ENCODE results near the gene ZNF214.
"Not testable (repeated sequence)": the region's sequence is repeated elsewhere in the genome, so short reads cannot be mapped to it uniquely, and the experiment has no call there.

ZNF214 gene

DNA sequence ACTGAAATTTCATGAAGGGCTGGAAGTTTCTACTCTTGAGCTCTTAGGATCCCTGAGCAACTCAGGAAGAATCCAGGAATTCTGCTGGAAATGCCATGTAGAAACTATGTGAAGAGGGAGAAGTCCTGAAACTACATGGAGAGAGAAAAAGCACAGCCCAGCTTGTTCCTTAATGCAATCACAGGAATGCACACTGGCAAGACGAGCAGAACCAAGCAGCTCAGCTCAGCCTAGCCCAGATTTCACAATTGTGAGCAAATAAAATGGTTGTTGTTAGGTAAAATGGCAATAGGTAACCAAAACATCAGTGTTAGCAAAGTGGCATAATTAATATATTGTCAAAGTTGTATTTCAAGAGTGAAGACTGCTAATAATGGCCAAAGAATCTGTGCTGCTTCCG lies 28.1 kb downstream of the ZNF214 start:
- DNase-seq (ENCODE audit: low read depth), result peak; percentile 44

DNA sequence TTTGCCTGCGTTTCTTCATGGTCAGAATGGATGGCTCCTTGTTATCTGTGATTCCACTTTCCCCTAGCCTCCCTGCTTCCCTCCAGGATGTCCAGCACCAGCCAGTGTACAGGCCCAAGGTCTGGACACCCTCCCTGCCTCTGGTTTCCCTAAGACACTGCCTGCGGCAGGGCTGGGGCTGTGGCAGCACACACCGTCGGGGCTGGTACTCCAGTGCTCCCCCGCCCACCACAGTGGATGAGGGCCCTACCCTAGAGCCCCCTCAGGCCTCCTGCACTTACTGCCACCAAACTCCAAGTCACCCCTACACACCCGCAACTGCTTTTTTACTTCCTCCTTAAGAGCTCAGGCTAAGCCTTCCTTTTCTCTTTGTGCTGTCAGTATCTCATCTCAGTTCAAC lies 28.9 kb downstream of the ZNF214 start:
- TF ChIP-seq, protein P1, sequence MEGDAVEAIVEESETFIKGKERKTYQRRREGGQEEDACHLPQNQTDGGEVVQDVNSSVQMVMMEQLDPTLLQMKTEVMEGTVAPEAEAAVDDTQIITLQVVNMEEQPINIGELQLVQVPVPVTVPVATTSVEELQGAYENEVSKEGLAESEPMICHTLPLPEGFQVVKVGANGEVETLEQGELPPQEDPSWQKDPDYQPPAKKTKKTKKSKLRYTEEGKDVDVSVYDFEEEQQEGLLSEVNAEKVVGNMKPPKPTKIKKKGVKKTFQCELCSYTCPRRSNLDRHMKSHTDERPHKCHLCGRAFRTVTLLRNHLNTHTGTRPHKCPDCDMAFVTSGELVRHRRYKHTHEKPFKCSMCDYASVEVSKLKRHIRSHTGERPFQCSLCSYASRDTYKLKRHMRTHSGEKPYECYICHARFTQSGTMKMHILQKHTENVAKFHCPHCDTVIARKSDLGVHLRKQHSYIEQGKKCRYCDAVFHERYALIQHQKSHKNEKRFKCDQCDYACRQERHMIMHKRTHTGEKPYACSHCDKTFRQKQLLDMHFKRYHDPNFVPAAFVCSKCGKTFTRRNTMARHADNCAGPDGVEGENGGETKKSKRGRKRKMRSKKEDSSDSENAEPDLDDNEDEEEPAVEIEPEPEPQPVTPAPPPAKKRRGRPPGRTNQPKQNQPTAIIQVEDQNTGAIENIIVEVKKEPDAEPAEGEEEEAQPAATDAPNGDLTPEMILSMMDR (IDR thresholded peaks at IDR 0.05; ENCODE audit: low read length, missing control alignments), result no peak
- DNase-seq (ENCODE audit: low read depth), result no peak
- no peak overlapping the region for H3K4me3 ChIP-seq (replicated peaks; ENCODE audit: low read depth, low read length)

More for the DNA sequence above, 28.1 kb downstream of the ZNF214 start:
- TF ChIP-seq, protein P1 (IDR thresholded peaks at IDR 0.05; ENCODE audit: low read length, missing control alignments), result no peak
- no peak overlapping the region for H3K4me3 ChIP-seq (replicated peaks; ENCODE audit: low read depth, low read length)

DNA sequence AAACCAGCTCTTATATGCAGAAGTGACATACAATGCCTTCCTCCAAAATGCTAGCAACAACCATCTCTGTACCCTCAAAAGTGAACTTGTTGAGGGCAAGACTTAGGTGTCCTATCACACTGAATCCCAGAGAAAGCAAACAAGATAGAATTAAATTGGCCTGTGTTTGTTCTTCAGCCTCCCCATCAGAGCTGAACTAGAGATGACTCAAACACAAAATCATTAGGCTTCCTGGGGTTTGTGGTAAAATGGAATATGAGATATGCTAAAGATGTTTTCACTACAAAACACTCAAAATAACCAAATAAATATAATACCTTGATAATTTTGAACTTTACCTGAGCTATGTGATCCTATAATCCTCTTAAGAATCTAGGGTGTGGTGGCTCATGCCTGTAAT lies 31.6 kb downstream of the ZNF214 start:
- H3K4me3 ChIP-seq (replicated peaks; ENCODE audit: low read depth, low read length), result no peak overlapping the region
- no peak for DNase-seq (ENCODE audit: low read depth)
- TF ChIP-seq, protein P1 (IDR thresholded peaks at IDR 0.05; ENCODE audit: low read length, missing control alignments), result no peak

DNA sequence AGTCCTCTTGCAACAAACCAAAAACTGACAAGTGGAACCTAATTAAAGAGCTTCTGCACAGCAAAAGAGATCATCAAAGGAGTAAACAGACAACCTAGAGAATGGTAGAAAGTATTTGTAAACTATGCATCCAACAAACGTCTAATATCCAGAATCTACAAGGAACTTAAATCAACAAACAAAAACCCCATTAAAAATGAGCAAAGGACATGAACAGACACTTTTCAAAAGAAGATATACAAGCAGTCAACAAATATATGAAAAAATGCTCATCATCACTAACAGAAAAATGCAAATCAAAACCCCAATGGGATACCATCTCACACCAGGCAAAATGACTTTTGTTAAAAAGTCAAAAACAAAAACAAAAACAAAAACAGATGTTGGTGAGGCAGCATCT lies 33.7 kb downstream of the ZNF214 start:
- TF ChIP-seq, protein P1 (IDR thresholded peaks at IDR 0.05; ENCODE audit: low read length, missing control alignments), result no peak
- DNase-seq (ENCODE audit: low read depth), result no peak
- H3K4me3 ChIP-seq (replicated peaks; ENCODE audit: low read depth, low read length), result no peak overlapping the region

DNA sequence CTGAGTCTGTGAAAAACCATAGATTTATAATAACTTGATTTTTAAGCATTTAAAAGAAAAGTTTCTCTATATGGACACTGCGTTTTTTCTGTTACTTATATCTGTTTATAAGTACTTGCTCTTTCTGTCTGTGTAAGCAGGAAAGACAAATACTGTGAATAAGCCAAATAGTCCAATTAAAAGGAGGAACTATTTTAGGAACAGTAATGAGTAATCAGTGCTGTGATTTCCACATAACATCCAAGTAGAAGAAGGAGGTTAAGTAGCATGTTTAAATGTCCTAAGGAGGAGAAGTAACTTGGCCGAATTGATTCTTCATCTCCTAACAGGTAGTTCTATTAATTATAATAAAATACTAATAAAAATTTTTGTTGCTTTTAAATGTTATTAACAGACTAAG lies 40.8 kb downstream of the ZNF214 start:
- peak; percentile 11 for DNase-seq (ENCODE audit: low read depth)
- no peak overlapping the region for H3K4me3 ChIP-seq (replicated peaks; ENCODE audit: low read depth, low read length)
- TF ChIP-seq, protein P1 (IDR thresholded peaks at IDR 0.05; ENCODE audit: low read length, missing control alignments), result no peak

DNA sequence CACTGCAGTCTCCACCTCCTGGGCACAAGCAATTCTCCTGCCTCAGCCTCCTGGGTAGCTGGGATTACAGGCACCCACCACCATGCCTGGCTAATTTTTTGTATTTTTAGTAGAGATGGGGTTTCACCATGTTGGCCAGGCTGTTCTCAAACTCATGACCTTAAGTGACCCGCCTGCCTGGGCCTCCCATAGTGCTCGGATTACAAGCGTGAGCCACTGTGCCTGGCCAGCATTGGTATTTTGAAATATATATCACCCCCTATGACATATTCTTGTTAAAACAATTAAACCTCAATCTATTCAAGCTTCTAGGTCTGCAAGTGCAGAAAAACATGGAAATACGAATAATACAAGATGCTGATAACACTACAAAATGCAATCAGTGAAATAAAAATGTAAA lies 50.3 kb downstream of the ZNF214 start:
- DNase-seq (ENCODE audit: low read depth), result peak; percentile 10
- H3K4me3 ChIP-seq (replicated peaks; ENCODE audit: low read depth, low read length), result not testable (repeated sequence)

DNA sequence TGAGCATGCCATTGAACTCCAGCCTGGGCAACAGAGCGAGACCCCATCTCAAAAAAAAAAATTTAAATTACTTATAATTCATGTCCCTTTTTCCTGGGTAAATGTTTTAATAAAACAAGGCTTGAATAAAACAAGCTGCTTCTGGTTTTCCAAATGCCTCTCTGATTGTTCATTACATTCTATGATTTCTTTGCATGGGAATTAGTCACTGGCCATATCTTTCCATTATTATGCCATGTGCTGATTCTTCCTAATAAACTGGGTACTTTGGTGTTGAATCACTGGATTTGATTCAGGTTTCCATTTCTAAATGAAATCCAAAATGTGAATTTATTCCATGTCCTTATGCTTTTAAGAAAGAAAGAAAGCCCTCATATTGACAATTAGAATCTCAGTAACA lies 51.3 kb downstream of the ZNF214 start:
- peak; percentile 39 for DNase-seq (ENCODE audit: low read depth)

More for the DNA sequence above, 51.3 kb downstream of the ZNF214 start:
- TF ChIP-seq, protein P1 (IDR thresholded peaks at IDR 0.05; ENCODE audit: low read length, missing control alignments), result no peak
- H3K4me3 ChIP-seq (replicated peaks; ENCODE audit: low read depth, low read length), result no peak overlapping the region

All from fibroblast of pulmonary artery (primary cell).